GM18505 (cell line): Measurements from ENCODE around the gene NEDD8.
A peak's percentile ranks its signal among the peaks of the same experiment; 100 is the strongest.
"Not testable (repeated sequence)": the region's sequence is repeated elsewhere in the genome, so short reads cannot be mapped to it uniquely, and the experiment has no call there.

ENCODE experiments used
- ATAC-seq: cut with Tn5 transposase; IDR thresholded peaks from one replicate; pipeline ENCODE4 v1.9.1; 2021; ENCODE audit not compliant: unreplicated experiment
- POLR2A ChIP-seq: IDR thresholded peaks from 4 replicates; pipeline ENCODE4 v1.6.1; 2011; ENCODE audit warnings: borderline replicate concordance; ENCODE audit not compliant: insufficient read depth, insufficient read length; ENCODE audit errors: extremely low read depth

Gene NEDD8

DNA sequence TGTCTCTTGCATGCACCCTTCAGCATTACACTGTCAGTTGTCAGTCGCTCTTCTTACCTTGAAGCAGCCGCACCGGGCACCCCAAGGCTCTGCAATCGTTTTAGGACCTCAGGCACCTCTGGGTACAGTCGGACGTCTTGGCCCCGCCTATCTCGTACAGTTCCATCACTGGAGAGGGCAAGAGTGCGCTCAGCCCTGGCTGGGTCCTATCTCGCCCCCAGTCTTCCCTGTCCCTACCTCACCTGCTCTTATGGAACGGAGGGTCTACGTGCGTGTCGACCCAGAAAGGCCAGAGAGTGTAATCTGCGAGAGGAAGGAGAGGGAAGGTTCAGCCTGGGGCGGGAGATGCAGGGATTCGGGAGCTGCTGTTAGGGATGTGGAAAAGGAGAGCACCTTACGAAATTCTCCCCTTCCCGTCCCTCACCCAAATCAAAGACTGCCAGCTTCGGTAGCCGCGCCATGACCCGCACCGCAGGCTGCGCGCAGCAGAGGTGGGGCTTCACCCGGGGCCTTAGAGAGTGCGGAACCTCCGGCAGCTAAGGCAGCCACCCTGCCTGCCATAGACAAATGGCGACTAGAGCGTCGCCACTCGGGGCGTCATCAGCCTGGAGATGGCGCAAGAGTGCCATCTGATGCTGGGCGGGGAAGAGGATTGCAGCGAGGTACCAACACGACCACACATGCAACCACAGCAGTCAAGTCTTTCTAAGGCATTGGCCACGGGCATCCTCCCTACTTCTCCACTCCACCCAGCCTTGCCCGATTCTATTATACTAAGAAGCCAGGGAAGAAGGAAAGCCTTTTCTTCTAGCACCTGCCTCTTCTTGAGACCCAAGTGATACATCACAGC lies 16.4 kb downstream of the NEDD8 start, which contains the start of gene MDP1:
Gene MDP1 (minus strand): TSS at position 572 of the 850 bp plus-strand sequence. CDS start 111 bp downstream, at position 461.
- ATAC-seq: peak; percentile 60

DNA sequence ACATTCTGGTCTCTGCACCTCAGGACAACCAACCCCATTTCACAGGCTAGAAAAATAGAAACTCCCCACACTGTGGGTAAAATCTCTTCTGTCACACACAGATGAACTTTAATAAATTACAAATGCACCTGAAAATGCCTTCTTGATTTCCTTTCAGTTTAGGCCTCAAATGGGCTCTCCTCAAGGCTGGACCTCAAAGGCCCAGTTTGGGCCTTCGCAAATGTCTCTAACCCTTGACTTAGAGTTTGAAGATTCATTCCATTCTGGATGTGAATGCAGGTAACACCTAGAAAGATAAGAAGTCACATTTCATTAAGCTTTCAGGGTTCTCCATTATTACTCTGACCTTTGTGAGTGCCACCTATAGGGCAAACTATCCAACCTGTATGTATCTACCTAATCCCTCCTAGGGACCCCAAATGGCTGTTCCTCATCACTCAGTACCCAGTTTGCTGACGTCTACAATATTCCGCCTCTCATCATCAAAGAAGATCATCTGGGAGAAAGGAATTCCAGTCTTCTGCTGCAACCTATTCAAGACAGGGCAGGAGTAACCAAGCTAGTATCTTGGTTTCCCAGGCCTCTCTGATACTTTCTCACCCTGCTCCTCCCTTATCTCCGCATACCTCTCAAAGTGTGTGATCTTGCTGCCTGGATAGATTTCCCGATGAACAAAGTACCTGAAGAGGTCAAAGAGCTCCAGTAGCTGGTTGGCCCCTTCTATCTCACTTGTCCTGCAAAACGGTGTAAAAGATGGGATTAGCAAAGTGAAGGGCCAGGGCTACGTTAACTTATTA lies 18.1 kb downstream of the NEDD8 start:
- no peak for TF ChIP-seq POLR2A
- no peak for ATAC-seq

More for the DNA sequence above, 16.4 kb downstream of the NEDD8 start, which contains the start of gene MDP1:
- TF ChIP-seq POLR2A: peak; percentile 89

DNA sequence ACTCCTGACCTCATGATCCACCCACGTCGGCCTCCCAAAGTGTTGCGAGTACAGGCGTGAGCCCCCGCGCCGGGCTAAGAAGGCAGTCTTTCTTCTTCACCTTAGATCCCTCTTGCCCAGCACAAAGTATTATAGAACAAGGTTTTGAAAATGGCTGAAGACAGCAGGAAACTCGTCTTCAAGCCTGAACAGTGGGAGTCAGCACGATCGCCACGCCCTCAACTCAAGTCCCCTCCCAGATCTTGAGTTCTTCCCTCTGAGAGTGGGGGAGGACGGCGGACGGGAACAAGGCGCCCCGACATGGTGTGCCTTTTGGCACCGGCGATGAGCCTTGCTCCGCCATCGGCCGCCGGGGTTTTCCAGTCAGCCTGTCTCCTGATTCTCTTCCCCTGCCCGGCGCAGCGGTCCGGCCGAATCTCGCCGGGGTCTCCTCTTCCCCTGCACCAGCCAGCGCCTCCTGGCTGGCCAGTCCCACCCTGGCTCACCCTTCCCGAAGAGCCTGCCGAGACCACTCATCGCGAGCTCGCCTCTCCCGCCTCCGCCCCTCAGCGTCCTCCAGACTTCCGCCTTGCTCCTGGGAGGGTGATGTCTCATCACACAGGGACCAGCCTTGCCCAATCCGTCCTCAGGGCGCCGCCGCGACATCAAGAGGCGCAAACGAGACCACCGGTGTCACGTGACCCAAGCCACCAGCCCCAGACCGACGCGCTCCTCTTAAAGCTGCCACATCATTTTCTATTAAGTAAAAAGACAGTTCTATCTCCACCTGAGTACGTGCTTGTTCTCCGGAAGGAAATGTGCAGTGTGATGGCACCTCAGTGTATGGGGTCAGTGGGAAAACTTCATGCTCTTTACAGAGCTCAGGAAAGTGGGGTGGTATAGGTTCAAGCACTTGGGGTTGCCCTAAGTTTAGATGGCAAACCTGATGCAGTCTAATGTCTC lies 19.0 kb downstream of the NEDD8 start, which contains the start of gene CHMP4A:
Gene CHMP4A (minus strand): TSS at position 565 of the 942 bp plus-strand sequence. CDS start 49 bp downstream, at position 516.
- ATAC-seq: peak; percentile 74
- peak; percentile 98 for TF ChIP-seq POLR2A

DNA sequence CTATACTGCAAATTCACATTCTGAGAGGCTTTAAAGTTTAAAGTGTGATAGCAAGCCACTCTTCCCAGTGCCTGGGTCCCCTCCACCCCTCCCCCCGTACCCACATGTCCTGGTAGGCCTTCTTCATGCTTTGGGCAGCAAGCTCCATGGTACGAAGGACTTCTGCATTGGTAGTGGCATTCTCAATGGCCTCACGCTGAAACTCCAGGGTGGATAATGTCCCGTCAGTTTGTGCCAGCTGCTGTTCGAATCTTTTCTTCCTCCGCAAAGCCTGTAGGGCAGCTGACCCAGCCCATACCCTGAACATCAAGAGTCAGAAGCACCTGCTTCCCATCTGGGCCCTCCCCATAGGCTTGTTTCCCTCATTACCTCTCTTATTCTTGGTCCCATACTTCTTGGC lies 20.9 kb downstream of the NEDD8 start:
- TF ChIP-seq POLR2A: peak; percentile 24
- ATAC-seq: no peak

DNA sequence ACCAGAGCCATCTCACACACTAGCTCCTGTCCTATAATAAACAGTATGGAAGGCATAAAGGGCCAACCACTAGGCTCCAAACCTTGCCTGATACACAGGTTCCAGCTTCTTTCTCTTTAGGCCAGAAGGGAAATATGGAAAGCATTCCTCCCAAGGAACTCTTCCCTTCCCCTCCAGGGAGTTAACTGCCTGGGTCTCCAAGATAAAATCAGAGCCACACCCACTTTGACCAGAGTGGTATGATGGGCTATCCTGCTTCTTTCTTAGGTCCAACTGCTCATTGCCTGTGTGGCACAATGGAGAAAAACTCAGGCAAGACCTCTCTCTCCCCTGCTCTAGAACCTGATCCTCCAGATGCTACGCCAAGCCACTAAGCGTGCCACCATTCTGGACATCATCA lies 24.5 kb downstream of the NEDD8 start:
- TF ChIP-seq POLR2A: no peak
- ATAC-seq: no peak

DNA sequence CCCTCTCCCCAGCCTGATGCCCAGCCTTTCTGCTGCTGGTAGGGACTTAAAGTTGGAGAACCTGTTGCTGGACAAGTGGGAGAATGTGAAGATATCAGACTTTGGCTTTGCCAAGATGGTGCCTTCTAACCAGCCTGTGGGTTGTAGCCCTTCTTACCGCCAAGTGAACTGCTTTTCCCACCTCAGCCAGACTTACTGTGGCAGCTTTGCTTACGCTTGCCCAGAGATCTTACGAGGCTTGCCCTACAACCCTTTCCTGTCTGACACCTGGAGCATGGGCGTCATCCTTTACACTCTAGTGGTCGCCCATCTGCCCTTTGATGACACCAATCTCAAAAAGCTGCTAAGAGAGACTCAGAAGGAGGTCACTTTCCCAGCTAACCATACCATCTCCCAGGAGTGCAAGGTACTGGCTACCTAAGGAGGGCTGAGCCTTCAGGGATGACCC lies 25.0 kb downstream of the NEDD8 start:
- TF ChIP-seq POLR2A: no peak
- ATAC-seq: no peak

DNA sequence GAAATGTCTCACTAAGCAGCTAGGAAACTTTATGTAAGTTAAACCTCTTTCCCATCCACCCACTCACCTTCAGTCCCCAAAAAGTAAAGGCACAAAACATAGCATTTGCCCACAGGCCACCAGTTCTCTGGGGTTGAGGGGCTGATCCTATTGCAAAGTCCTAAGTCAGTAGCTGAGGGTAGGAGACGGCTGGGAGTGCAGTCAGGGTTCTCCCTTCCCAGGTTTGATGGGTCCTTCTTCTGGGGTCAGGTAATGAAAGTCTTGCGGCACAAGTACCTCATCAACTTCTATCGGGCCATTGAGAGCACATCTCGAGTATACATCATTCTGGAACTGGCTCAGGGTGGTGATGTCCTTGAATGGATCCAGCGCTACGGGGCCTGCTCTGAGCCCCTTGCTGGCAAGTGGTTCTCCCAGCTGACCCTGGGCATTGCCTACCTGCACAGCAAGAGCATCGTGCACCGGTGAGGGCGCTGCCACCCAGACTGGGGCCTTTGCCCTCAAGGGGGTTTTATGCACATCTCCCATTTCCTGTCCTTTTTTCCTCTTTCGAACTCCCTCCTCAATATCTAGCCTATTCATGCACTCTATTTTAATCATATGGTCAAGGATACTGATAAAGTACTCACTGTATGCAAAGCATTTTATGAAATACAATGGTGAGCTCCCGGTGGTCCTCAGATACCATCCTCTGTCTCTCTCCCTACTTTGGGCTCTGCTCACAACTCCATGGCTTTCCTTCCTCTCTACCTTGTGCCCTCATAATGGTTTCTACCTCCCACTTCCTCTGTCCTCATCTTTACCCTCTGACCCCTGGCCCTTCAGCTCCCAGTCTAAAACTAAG lies 25.7 kb downstream of the NEDD8 start:
- TF ChIP-seq POLR2A: no peak
- ATAC-seq: no peak

DNA sequence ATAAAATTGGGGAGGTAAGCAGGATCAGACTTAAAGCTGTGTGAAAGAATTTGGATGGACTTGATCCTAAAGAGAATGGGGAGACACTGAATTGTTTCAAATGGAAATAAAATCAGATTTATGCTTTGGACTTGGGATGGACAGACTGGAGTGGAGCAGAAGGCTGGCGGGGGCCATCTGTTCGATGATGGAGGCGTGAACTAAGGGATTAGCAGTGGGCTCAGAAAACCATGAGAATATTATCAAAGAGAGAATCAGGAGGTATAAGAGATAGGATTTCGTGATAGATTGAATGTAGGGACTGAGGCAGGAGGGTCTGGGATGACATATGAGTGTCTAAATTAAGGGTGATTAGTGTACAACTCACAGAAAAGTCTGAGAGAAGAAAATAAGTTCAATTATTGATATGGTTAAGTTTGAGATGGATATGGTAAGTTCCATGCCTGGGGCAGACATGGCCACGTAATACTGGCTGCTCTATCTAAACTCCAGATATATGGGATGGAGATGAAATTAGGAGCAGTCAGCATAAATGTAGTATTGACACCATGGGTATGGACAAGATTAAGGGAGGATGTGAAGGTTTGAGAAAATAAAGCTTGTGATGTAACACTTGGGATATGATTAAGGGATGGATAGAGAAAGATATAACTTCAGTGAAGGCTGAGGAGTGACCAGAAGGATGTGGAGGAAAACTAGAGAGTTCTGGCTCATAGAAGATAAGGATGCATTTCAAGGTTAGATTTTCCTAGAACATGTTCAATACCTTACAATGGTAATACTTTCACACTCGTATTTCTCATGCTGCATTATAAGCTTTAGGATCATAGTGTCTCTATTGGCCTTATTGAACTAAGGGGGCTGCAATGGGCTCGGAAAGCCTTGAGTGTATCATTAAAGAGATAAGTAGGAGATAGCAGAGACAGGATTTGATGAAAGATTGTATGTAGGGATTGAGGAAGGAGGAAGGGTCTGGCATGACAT lies 27.7 kb downstream of the NEDD8 start:
- no peak for ATAC-seq
- no peak for TF ChIP-seq POLR2A

DNA sequence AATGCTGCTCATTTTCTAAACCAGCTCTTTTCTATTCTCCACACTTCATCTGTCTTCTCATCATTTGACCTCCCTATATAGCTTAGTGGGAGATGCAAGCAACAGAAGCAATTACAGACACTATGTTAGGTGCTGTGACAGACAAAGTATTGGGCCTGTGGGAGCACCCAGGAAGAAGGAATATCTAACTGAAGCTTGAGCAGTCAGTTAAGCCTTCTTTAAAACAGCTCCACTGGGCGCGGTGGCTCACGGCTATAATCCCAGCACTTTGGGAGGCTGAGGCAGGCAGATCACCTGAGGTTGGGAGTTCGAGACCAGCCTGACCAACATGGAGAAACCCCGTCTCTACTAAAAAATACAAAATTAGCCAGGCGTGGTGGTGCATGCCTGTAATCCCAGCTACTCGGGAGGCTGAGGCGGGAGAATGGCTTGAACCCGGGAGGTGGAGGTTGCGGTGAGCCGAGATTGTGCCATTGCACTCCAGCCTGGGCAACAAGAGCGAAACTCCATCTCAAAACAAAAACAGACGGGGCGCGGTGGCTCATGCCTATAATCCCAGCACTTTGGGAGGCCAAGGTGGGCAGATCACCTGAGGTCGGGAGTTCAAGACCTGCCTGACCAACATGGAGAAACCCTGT lies 28.8 kb downstream of the NEDD8 start:
- ATAC-seq: not testable (repeated sequence)

DNA sequence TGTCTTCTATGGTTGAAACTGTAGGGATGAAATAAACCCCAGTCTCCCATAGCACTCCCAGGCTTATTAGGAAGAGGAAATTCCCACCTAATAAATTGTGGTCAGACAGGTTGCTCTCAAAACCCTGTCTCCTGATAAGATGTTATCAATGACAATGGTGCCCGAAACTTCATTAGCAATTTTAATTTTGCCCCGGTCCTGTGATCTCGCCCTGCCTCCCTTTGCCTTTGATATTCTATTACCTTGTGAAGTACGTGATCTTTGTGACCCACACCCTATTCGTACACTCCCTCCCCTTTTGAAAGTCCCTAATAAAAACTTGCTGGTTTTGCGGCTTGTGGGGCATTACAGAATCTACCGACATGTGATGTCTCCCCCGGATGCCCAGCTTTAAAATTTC lies 29.6 kb downstream of the NEDD8 start:
- ATAC-seq: not testable (repeated sequence)
